CMK (cell line): ENCODE results near the gene POU2F1.
A peak's percentile ranks its signal among the peaks of the same experiment; 100 is the strongest.

Experiments used
- DNase-seq: peaks from one replicate; pipeline ENCODE4 v3.0.0-alpha.2; 2010; ENCODE audit warnings: low read depth

The POU2F1 gene

DNA sequence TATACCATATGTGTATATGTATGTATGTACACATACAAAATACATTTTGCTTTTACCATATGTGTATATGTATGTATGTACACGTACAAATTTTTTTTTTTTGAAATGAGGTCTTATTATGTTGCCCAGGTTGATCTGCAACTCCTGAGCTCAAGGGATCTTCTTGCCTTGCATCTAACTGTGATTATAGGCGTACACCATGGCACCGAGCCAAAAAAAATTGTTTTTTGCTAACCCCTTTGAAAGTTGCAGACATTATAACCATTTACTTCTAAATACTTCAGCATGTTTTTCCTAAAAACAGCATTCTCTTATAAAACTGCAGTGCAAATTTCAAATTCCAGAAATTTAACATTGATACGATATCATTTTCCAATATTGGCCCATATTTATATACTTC lies 147.0 kb downstream of the POU2F1 start:
- no peak for DNase-seq

- DNase-seq = no peak
Observed at GRCh38 chr1:167369175-167369574, 148.5 kb downstream of the POU2F1 start.

- no peak for DNase-seq
Observed at GRCh38 chr1:167369933-167370332, 149.2 kb downstream of the POU2F1 start.

GRCh38 chr1:167371030-167371429 lies 150.3 kb downstream of the POU2F1 start:
- no peak for DNase-seq

DNA sequence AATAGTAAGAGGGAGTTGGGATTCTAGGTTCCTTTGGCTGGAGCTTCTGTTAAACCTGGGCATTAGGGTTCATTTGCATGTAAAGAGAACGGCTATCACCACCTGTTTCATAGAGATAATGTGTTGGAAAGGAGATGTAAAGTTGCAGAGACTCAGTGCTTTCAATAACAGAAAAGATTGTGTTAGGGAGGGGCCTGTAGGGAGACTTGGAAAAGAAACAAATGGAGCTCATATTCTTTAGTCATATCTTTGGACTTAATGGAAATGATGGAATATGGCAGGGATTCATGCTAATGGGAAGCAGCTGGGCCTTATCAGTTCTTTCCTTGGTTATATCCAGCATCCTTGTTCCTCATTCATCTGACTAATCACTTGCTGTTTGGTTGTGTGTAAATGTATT lies 152.7 kb downstream of the POU2F1 start:
- no peak for DNase-seq

DNA sequence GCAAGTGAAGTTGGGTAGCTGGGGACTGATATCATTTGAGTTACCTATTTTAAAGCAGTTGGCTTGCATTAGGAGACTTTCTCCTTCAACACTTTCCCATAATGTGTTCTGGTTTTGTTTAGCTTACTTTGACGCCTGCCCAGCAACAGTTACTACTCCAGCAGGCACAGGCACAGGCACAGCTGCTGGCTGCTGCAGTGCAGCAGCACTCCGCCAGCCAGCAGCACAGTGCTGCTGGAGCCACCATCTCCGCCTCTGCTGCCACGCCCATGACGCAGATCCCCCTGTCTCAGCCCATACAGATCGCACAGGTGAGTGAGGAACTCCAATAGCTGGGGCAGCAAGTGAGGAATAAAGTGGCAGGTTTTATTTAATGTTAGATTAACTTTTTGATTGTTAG lies 153.3 kb downstream of the POU2F1 start:
- no peak for DNase-seq

DNA sequence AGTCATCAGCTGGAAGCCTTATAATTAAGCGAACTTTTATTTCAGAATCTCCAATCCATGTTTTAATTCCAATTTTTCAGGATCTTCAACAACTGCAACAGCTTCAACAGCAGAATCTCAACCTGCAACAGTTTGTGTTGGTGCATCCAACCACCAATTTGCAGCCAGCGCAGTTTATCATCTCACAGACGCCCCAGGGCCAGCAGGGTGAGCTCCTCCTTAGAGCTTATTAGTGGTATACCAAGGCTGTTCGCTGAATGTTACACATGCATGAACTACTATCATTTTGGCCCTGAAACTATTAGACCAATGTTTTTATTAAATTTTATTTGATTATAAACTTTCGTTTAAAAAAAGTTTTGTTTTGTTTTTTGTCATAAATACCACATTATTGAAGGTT lies 155.3 kb downstream of the POU2F1 start:
- DNase-seq = no peak

- no peak for DNase-seq
Observed at GRCh38 chr1:167387251-167387910, 166.7 kb downstream of the POU2F1 start.

GRCh38 chr1:167388976-167389375 lies 168.3 kb downstream of the POU2F1 start:
- DNase-seq = no peak

GRCh38 chr1:167392200-167392696 lies 171.6 kb downstream of the POU2F1 start:
- DNase-seq = no peak

DNA sequence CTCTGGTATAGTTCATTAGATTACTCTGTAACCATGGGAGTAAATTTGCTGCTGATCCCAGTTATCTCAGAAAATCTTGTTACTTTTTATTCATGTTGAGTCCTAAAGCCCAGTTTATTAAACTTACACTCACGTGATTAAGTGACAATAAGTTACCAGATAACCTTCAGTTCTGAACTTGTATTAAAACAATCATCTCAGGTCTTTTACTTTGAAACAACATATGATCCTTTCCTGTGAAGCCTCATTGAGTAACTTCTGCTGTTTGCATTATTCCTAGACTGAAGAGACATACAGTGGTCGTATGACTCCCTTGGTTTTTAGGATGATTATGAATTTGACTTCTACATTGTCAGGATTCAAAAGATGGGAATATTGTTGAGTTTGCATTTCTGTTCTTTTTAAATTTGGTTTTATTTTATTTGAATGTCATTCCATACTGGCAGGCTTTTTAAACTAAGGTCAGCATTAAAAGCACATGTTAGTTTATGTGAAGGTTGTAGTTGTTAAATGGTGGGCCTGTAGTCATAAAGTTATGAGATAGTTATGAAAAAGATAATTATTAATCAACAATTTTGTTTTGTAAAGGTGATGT lies 179.8 kb downstream of the POU2F1 start:
- no peak for DNase-seq

DNA sequence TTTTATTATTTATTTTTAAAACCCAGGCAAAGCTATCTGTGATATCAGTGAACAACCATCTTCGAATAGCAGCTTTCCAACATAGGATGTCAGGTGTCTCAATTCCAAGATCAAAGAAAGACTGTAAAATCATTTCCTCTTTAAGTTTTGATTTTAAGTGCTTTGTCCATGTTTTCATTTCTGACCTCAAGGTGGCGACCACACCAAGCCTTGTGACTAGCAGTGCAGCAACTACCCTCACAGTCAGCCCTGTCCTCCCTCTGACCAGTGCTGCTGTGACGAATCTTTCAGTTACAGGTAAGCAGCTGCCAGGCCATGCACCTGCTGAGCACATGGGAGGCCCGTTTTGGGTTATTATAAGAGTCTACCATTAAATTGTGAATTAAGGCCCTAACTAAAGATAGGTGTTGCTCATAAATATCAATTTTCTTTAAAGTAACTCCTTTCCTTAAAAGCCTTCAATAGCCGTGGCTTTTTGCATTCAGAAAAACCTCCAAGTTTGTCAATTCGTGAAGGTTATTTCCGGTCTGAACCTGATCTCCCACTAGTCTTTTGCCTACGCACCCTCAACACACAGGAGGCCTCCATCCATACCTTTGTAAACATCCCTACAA lies 180.7 kb downstream of the POU2F1 start:
- DNase-seq = peak; percentile 33

DNA sequence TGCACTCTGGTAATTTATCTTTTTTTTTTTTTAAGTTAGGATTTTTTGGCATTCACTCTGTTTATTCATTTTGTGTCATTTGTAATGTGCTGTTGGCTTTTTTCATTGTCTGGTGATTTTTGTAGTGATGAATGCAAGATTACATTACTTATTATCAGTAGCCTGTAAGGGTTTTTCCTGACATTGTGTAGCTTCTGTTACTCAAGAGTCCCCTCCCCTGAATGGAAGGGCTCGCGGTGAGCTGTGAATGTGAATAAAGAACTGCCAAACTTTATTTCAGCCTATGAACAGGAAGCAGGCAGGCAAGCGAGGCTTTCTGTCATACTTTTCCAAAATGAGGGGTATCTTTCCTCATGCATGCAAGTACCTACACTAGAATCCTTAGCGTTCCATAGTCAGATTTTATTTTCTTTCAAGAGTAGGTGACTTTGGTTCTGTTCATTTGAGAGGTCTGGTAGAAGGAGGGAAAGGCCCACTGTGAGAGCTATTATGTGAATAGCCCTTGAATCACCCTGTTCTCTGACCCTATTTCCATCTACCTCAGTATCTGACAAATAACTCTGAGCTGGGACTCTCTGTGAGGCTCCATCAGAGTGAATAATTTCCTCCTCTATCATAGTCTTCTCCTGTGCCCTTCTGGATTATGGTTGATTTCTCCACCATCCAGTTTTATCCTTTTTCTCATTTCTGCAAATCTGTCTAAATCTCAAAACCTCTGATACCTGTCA lies 183.6 kb downstream of the POU2F1 start:
- DNase-seq = no peak

- no peak for DNase-seq
Observed at GRCh38 chr1:167404908-167405307, 184.2 kb downstream of the POU2F1 start.

DNA sequence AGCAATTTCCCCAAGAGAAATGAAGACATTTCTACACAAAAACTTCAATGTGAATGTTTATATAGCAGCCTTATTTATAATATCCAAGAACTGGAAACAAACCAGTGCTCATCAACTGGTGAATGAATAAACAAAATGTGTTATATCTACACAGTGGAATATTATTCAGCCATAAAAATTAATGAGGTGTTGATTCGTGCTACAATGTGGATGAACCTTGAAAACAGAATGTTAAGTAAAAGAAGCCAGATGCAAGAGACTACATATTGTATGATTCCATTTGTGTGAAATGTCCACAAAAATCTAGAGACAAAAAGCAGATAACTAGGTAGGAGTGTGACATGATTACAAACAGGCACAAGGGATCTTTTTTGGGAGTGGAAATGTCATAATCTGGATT lies 187.7 kb downstream of the POU2F1 start:
- DNase-seq = no peak

GRCh38 chr1:167409183-167409582 lies 188.5 kb downstream of the POU2F1 start:
- DNase-seq = no peak

- DNase-seq = no peak
Observed at GRCh38 chr1:167412072-167412471, 191.4 kb downstream of the POU2F1 start.

GRCh38 chr1:167412920-167413319 lies 192.2 kb downstream of the POU2F1 start:
- DNase-seq = no peak

DNA sequence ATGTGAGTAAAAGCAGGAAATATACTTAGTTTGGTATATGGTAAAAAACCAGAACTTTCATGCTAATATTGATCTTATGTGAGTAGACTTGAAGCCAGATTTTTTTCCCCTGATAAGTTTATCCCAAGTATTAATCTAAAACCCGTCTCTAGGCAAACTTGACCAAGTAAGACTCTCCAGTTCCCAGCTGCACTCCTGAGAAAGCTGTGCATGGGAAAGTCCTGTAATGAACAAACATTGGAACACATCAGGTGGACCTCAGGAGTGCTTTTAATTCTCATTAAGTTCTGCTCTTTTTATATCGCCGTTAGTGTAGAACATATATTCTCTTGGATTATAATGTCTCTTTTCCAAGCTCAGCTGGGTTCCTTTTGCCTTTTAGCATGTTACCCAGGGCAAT lies 192.6 kb downstream of the POU2F1 start:
- no peak for DNase-seq

DNA sequence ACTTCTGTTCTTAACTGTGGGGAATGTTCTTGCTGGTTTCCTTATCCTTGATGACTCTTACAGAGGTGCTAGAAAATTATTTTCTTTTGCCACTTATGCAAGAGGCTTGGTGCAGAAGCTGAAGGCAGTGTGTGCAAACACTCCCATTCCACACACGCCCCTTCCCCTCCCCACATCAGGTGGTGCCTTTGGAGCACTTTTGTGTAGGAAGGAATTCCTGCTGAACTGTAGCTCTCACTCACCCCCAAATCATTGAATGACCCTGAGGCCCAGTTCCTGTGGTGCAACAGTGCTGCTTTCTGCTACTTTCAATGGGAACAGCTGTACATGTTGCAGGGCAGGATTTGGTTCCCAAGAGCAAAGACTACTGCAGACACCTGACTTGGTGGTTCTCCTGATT lies 195.8 kb downstream of the POU2F1 start:
- DNase-seq = no peak

DNA sequence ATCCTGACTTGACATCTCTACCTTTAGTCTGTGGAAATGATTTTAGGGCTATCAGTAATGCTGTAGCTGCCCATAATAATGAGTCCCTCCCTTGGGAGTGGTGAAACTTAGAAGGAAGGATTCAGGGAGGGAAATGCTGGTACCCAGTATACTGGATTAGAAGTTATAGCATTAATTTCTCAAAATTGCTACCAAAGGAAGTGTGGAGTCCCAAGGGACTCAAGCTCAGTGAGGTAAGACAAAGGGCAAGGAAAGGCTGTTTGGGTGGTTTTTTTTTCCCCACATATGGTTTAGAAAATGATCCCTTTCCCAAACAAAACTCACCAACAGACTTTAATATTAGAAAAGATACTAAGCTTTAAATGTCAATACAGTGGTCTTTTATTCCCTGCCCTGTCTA lies 197.7 kb downstream of the POU2F1 start:
- no peak for DNase-seq

- no peak for DNase-seq
Observed at GRCh38 chr1:167419245-167419644, 198.6 kb downstream of the POU2F1 start.

- no peak for DNase-seq
Observed at GRCh38 chr1:167420510-167420909, 199.8 kb downstream of the POU2F1 start.
